Eye (tissue), 1 donor: ENCODE data around the gene SHOX.
"Not testable (repeated sequence)": the region's sequence is repeated elsewhere in the genome, so short reads cannot be mapped to it uniquely, and the experiment has no call there.

Experiments
- DNase-seq: peaks from one replicate; pipeline ENCODE4 v3.0.0-alpha.2; 2015

The SHOX gene

GRCh38 chrX:630612-631496 lies at the start of gene SHOX:
SHOX (plus strand) TSS chrX:630791; CDS start chrX:630898, 107 bp downstream.
- DNase-seq, result peak; percentile 72

GRCh38 chrX:581066-581465 lies 49.5 kb upstream of the SHOX start:
- peak; percentile 45 for DNase-seq

DNA sequence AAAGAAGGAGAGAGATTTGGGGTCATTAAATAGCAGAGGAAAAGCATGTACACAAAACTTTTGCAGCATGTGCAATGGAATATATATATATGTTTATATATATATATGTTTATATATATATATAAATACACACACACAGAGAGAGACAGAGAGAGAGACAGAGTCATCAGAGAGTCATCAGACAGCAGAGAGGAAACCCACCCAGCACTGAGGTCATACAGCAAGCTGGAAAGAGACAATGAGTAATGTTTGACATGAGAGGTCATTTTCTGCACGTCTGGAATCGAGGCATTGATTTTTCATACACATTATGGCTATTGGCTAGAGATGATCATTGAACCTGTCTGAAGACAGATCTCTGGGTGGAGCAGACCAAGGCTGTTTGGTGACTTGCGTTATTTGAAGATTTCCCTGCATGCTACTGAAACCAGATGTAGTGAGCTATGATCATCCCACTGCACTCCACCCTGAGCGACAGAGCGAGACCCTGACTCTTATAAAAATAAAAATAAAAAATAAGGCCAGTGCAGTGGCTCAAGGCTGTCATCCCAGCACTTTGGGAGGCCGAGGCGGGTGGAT lies 48.8 kb upstream of the SHOX start:
- DNase-seq, result peak; percentile 54

GRCh38 chrX:584572-584971 lies 46.0 kb upstream of the SHOX start:
- DNase-seq, result no peak

GRCh38 chrX:585115-585808 lies 45.3 kb upstream of the SHOX start:
- DNase-seq, result no peak

- no peak for DNase-seq
These were observed 44.2 kb upstream of the SHOX start for GRCh38 chrX:586351-586750.

GRCh38 chrX:589261-589660 lies 41.3 kb upstream of the SHOX start:
- DNase-seq, result not testable (repeated sequence)

DNA sequence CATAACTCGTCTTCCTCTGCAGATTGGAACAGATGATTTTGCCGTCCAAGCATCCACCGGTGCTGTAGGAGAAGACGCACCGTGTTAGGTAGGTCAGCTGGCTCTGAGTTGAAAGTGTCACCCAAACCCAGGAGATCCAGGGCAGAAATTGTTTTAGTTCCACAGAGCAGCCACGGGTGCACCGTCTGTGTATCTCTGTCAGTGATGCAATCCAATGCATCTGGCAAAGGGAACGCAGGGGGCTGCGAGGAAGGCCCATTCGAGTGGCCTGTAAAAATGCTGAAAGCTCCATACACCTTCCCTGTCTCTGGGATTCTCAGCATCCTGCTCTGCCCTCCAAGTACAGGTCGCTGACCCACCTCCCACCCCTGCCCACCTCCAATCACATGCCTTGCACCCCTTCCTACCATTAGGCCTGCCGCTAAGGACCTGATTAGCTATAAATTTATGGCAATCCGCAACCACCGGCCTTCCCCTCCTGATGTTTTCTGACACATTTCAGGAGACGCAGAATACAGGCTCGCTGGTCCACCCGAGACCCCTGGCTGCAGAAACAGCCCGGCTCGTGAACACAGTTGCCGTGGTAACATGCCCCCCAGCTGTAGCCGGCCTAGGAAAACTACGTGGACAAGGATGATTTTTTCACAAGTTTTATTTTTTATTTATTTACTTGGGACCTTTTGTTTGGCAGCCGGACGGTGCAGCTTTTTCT lies 39.7 kb upstream of the SHOX start:
- DNase-seq, result no peak

GRCh38 chrX:599837-600715 lies 30.5 kb upstream of the SHOX start:
- DNase-seq, result no peak

DNA sequence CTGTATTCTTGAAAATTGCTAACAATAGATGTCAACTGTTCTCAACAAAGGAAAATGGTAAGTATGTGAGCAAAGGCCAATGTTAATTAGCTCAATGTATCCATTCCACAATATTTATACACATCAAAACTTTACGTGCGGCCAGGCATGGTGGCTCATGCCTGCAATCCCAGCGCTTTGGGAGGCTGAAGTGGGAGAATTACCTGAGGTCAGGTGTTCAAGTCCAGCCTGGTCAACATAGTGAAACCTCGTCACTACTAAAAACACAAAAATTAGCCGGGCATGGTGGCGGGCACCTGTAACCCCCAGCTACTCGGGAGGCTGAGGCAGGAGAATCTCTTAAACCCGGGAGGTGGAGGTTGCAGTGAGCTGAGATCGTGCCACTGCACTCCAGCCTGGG lies 27.6 kb upstream of the SHOX start:
- DNase-seq, result not testable (repeated sequence)

- not testable (repeated sequence) for DNase-seq
These were observed 26.0 kb upstream of the SHOX start for GRCh38 chrX:604616-605015.

DNA sequence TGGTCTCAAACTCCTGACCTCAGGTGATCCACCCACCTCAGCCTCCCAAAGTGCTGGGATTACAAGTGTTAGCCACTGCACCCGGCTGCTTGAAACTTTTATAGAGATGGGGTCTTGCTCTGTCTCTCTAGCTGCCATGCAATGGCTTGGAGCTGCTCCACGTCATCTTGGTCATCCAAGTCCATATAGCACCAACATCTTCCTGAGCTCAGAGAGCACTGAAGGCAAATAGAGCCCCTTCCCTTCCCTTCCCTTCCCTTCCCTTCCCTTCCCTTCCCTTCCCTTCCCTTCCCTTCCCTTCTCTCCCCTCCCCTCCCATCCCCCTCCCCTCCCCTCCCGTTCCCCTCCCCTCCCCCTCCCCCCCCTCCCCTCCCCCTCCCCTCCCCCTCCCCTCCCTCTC lies 22.5 kb upstream of the SHOX start:
- not testable (repeated sequence) for DNase-seq

DNA sequence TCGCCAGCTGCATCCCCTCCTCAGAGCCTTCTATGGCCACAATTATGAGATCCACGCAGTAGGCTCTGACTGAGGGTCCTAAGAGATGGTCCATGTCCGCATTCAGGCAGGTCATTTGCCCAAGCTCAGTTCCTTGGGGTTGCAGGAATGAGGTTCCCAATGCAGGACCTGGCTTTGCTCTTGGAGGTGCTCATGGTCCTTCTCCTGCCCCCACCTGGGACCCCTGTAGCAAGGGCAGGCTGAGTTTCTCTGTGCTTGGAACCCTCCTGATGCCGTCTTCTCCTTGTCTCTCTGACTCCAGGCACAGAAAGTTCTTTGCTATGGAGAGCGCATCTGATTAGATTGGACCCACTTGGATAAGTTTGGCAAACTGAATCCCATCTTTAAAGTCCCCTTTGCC lies 16.5 kb upstream of the SHOX start:
- no peak for DNase-seq

GRCh38 chrX:617401-617800 lies 13.2 kb upstream of the SHOX start:
- DNase-seq, result no peak

DNA sequence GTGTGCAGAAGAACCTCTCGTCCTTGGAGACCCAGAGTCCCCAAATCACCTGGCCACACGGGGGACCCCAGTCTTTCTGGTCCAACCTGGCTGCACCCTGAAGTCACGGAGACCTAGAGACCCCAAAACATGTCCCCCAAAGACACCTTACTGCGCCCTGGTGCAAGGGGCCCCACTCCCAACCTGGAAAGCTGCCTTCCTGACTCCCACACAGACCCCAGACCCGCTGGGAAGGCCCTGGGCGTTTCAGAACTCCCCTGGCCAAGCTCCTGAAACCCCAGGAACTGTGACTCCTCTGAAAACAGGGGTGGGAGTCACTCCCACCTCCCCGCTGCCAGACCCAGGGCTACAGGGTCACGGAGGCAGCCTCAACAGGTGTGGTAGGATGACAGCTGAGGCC lies 12.7 kb upstream of the SHOX start:
- DNase-seq, result no peak

DNA sequence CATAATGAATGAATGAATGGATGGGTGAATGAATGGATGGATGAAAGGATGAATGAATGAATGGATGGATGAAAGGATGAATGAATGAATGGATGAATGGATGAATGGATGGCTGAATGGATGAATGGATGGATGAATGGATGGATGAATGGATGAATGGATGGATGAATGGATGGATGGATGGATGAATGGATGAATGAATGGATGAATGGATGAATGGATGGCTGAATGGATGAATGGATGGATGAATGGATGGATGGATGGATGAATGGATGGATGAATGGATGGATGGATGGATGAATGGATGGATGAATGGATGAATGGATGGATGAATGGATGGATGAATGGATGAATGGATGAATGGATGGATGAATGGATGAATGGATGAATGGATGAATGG lies 12.3 kb upstream of the SHOX start:
- DNase-seq, result not testable (repeated sequence)

DNA sequence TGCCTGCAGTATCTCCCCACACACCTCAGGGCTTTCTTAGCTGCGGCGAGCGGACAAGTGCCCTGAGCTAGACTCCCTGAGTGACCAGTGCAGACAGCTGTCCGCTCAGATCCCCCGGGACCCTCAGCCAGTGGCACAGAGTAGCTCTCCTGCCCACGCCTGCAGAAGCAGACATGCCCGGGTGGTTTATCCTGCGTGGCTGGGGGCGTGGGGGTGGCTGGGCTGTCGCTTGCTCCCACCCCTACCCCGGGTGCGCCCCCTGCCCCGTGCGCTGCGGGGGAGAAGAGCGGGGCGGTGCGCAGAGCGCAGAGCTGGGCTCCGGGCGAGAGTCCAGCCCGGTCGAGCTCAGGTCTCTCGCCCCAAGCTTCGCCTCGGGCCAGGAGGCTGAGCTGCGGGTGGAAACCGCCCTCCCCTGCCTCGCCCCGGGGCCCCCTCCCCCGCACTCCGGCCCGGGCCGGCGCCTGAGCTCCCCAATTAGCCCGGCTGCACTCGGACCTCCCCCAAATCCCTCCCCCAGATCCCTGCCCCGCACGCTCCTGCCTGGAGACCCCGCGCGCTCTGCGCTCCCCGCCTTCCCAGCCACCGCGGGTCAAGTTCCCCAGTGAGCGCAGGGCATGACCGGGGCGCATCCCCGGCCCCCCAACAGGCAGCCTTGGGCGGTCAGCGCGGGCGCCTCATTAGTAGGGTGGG lies 11.7 kb upstream of the SHOX start:
- DNase-seq, result no peak

- DNase-seq, result no peak
These were observed 11.2 kb upstream of the SHOX start for GRCh38 chrX:619451-619811.

DNA sequence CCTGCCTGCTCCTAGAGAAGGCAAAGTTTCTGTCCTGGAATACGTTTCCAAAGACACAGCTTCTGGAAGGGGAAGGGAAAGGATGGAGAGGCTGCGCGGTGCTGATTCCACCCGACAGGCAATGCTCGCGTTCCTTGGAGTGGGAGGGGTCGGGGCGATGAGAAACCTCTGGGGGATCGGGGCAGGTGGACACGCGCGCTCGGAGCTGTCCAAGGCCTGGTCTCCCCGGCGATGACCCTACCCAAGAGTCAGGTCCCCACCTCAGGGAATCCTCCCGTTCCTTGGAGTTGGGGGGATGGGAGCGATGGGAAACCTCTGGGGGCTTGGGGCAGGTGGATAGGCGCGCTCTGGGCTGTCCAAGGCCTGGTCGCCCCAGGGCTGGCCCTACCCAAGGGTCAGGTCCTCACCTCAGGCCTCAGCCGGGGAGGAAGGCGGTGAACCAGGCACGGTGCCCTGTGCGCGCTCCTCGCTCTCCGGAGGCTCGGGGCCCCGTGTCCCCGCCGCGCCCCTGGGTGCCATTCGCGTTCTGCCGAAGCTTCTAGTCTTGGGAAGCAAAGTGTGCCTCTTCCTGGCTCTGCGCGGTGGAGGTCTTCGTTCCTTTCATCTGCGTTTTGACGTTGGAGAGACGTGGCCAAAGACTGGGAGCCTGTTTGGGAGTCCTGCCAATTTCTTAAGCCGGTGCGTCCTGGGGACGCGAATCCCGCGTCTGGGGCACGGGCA lies 10.6 kb upstream of the SHOX start:
- no peak for DNase-seq

DNA sequence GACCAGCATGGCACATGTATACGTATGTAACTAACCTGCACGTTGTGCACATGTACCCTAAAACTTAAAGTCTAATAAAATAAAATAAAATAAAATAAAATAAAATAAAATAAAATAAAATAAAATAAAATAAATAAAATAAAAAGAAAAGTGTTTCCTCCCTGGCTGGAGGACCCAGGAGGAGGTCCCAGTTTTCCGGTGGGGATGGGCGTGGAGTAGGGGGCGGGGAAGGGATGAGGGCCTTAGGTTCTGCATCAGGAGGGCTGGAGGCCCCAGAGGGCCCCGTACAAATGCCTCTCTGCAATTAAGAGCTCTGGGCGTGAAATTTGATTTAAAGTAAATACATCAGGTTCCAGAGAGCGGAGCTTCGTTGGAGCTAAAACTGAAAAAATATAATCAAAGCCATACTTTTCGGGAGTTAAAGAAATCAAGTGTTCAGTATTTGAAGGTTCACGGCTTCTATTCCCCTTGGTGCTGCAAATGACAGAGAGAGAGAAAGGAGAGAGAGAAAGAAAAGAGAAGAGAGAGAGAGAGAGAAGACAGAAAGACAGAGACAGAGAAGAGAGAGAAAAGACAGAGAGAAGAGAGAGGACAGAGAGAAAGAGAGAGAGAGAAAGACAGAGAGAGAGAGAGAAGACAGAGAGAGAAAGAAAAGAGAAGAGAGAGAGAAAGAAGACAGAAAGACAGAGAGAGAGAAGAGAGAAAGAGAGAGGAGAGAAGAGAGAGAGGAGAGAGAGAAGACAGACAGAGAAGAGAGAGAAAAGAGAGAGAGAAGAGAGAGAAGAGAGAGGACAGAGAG lies 8.7 kb upstream of the SHOX start:
- no peak for DNase-seq
